Measurements from ENCODE around the gene RUNDC1.

Gene RUNDC1

GRCh38 chr17:43010667-43011308 is 30.4 kb downstream of the RUNDC1 start:
- DNase-seq (ENCODE audit: extremely low read depth, low read depth) = no peak
- TF ChIP-seq, protein P1, sequence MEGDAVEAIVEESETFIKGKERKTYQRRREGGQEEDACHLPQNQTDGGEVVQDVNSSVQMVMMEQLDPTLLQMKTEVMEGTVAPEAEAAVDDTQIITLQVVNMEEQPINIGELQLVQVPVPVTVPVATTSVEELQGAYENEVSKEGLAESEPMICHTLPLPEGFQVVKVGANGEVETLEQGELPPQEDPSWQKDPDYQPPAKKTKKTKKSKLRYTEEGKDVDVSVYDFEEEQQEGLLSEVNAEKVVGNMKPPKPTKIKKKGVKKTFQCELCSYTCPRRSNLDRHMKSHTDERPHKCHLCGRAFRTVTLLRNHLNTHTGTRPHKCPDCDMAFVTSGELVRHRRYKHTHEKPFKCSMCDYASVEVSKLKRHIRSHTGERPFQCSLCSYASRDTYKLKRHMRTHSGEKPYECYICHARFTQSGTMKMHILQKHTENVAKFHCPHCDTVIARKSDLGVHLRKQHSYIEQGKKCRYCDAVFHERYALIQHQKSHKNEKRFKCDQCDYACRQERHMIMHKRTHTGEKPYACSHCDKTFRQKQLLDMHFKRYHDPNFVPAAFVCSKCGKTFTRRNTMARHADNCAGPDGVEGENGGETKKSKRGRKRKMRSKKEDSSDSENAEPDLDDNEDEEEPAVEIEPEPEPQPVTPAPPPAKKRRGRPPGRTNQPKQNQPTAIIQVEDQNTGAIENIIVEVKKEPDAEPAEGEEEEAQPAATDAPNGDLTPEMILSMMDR (IDR thresholded peaks at IDR 0.05; ENCODE audit: low read depth, low read length) = no peak

DNA sequence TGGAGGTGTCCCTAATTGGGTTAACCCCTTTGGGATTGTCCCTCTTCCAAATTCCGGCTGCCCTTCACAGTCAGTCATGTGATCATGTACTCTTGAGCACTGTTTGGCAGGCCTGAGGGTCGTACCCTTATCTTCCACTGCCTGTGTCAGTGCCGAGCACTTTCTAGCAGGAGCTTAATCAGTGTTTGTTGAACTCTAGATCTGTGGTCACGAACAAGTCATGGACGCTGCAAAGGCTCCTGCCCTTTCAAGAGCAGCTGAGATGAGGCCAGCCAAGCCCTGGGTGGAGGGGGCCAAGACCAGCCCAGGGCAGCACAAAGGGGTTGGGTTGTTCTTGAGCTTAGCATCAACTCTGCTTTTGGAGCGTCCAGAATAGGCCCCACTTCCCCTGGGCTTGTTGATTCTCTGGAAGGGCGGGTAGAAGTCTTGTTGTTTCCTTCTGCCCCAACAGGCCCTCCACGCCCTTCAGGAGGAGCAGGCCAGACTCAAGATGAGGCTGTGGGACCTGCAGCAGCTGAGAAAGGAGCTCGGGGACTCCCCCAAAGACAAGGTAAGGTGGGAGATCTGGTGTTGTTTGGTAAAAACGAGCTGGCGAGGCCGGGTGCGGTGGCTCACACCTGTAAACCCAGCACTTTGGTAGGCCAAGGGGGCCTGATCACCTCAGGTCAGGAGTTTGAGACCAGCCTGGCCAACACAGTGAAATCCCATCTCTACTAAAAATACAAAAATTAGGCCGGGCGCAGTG is 31.5 kb downstream of the RUNDC1 start:
- DNase-seq (ENCODE audit: extremely low read depth, low read depth) = no peak
- TF ChIP-seq, protein P1 (IDR thresholded peaks at IDR 0.05; ENCODE audit: low read depth, low read length) = no peak

GRCh38 chr17:43013296-43013695 is 32.9 kb downstream of the RUNDC1 start:
- DNase-seq (ENCODE audit: extremely low read depth, low read depth) = no peak
- TF ChIP-seq, protein P1 (IDR thresholded peaks at IDR 0.05; ENCODE audit: low read depth, low read length) = no peak

GRCh38 chr17:43014020-43014648 is 33.8 kb downstream of the RUNDC1 start:
- TF ChIP-seq, protein P1 (IDR thresholded peaks at IDR 0.05; ENCODE audit: low read depth, low read length) = no peak
- no peak for DNase-seq (ENCODE audit: extremely low read depth, low read depth)

DNA sequence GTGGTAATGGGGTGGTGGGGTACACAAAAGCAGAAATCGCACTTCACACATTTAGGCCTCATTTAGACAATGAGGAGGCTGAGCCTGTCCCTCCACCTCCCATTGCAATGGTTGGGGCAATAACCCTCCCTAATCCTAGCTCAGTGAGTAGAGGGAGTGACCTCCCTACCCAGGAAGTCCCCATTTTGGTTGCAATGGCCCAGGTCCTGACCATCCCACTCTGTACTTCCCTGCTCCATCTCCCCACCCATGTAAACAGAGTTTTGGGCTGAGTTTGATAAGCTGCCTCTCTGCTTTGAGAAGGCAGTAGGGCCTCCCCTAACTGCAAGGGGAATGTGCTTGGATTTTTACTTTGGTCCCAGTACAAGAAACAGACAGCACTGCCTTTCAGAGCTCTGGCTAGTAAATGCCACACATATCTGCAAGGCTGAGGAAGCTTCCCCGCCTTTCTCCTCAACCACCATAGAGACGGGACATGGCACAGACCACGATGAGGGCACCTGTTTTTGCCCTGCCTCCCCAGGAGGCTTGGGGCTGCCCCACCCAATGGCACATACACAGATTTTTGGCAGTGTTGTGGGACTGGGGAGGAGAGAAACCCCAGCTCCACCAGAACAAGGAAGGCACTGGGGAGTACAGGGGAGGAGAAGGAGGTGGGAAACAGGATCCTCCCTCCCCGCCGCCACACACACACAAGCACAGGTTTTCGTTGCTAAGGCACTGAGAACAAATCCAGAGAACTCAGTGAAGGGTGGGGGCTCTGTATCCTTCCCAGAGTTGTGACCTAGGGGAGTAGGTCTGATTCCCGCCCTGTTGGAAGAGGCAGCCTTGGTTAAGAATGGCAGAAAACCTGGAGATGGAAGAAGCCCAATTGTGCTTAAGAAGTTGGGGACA is 34.5 kb downstream of the RUNDC1 start:
- TF ChIP-seq, protein P1 (IDR thresholded peaks at IDR 0.05; ENCODE audit: low read depth, low read length) = no peak
- DNase-seq (ENCODE audit: extremely low read depth, low read depth) = no peak

- TF ChIP-seq, protein P1 (IDR thresholded peaks at IDR 0.05; ENCODE audit: low read depth, low read length) = no peak
- DNase-seq (ENCODE audit: extremely low read depth, low read depth) = no peak
Measured at GRCh38 chr17:43015579-43015978, 35.2 kb downstream of the RUNDC1 start.

Data from AG09319 (cell line).